Duodenal mucosa (tissue), 2 donors: ENCODE data around the gene MICAL3.
A peak's percentile ranks its signal among the peaks of the same experiment; 100 is the strongest.
"Not testable (repeated sequence)": the region's sequence is repeated elsewhere in the genome, so short reads cannot be mapped to it uniquely, and the experiment has no call there.

Source experiments
- H3K27ac ChIP-seq: one replicate; pipeline ENCODE4 v1.7.0; 2013; ENCODE audit warnings: low read depth, low read length
- H3K27me3 ChIP-seq, 2 donors: one replicate each; pipeline ENCODE4 v1.7.0; 2013; ENCODE audit warnings: low read length in 2 of 2, control low read depth in 1 of 2; ENCODE audit not compliant: insufficient read depth in 2 of 2, control insufficient read depth in 1 of 2
- H3K36me3 ChIP-seq, 2 donors: one replicate each; pipeline ENCODE4 v1.7.0; 2013; ENCODE audit warnings: low read length in 2 of 2, control low read depth in 1 of 2; ENCODE audit not compliant: insufficient read depth in 2 of 2, control insufficient read depth in 1 of 2
- H3K4me1 ChIP-seq, 2 donors: one replicate each; pipeline ENCODE4 v1.7.0; 2013; ENCODE audit warnings: low read length in 2 of 2, control low read depth in 1 of 2; ENCODE audit not compliant: insufficient read depth in 2 of 2, control insufficient read depth in 1 of 2
- H3K4me3 ChIP-seq, 2 donors: one replicate each; pipeline ENCODE4 v1.7.0; 2013; ENCODE audit warnings: low read length in 2 of 2, low read depth in 1 of 2
- H3K9ac ChIP-seq, 2 donors: one replicate each; pipeline ENCODE4 v1.7.0; 2013; ENCODE audit warnings: low read length in 2 of 2, low read depth in 1 of 2
- H3K9me3 ChIP-seq, 2 donors: one replicate each; pipeline ENCODE4 v1.7.0; 2013; ENCODE audit warnings: low read length in 2 of 2, control low read depth in 1 of 2; ENCODE audit not compliant: control insufficient read depth in 1 of 2

The MICAL3 gene

GRCh38 chr22:18068381-18068988 is 44.1 kb upstream of the MICAL3 start:
- peaks cover 0 to 3% of the 10 kb centered on the region in 2 donors for H3K27me3 ChIP-seq
- H3K36me3 ChIP-seq, result no peaks in the 10 kb centered on the region
- no peak overlapping the region for H3K4me3 ChIP-seq
- H3K4me1 ChIP-seq, result peaks cover 43 to 50% of the 10 kb centered on the region in 2 donors
- H3K9ac ChIP-seq, result no peak overlapping the region
- peak overlapping the region; percentile 24 for H3K27ac ChIP-seq
- no peaks in the 10 kb centered on the region for H3K9me3 ChIP-seq

GRCh38 chr22:18067548-18068341 is 43.4 kb upstream of the MICAL3 start:
- Histone ChIP-seq H3K9ac (no peak overlapping the region), H3K9me3 (no peaks in the 10 kb centered on the region), H3K27me3 (peaks cover 0 to 3% of the 10 kb centered on the region in 2 donors), H3K4me1 (peaks cover 43 to 50% of the 10 kb centered on the region in 2 donors), H3K36me3 (no peaks in the 10 kb centered on the region), H3K27ac (peak overlapping the region; percentile 24), H3K4me3 (no peak overlapping the region)

GRCh38 chr22:18067121-18067520 is 42.8 kb upstream of the MICAL3 start:
- peaks cover 0 to 3% of the 10 kb centered on the region in 2 donors for H3K27me3 ChIP-seq
- H3K4me3 ChIP-seq, result no peak overlapping the region
- H3K9ac ChIP-seq, result no peak overlapping the region
- H3K36me3 ChIP-seq, result no peaks in the 10 kb centered on the region
- H3K4me1 ChIP-seq, result peaks cover 43 to 53% of the 10 kb centered on the region in 2 donors
- no peak overlapping the region for H3K27ac ChIP-seq
- no peaks in the 10 kb centered on the region for H3K9me3 ChIP-seq

DNA sequence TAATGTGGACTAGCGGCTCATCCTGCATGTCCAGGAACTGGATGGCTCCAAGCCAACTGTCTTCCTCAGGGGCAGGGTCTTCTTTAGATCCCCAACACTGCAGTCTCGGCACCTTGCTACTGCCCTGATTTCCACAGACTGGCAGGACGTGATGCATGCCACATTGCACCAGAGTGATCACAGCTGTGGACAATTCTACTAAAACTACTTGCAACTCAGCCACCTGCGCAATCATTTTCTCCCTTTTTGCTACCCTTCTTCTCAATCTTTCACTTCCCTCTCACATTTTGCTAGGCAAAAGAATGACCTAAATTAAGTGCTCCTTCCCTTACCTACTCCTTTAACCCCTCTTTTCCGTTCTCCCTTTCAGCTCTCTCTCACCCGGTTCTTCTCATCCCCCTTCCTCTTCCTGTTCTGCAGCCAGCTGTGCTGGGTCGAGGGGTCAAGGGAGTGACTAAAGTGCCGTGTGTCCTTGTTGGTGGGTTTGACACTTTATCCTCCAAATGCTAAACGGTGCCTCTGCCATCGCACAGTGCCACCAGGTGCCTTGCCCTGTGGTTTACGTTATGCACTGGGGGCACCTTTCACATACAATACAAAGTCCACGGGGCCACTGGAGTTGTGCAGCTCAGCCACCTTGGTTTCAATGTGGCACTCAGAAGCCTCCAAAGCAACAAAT is 42.0 kb upstream of the MICAL3 start:
- Histone ChIP-seq H3K9me3 (no peaks in the 10 kb centered on the region), H3K27me3 (peaks cover 0 to 3% of the 10 kb centered on the region in 2 donors), H3K36me3 (no peaks in the 10 kb centered on the region), H3K4me3 (peak overlapping the region; percentile 23 to 33), H3K4me1 (peaks cover 43 to 57% of the 10 kb centered on the region in 2 donors), H3K27ac (no peak overlapping the region), H3K9ac (peak overlapping the region in 1 of 2 donors; percentile 19)

DNA sequence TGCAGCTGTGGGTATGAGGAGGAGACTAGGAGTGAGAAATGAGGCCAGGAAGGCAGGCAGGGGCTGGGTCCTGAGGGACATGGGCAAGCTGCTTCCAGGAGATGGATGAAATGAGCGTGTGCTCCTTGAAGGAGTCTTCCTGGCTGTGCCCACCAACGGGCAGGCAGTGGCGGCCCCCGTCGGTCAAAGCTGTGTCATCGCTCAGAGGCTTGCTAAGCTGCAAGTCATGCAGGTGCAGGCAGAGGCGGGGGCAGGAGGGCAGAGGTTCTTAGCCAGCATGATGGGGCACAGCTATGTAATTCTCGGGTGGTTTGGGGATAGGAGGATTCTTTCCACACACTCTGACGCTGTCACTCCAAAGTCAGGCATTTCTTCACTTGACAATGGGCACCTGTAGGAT is 40.9 kb upstream of the MICAL3 start:
- H3K27ac ChIP-seq, result no peak overlapping the region
- no peaks in the 10 kb centered on the region for H3K9me3 ChIP-seq
- H3K4me1 ChIP-seq, result peaks cover 42 to 58% of the 10 kb centered on the region in 2 donors

DNA sequence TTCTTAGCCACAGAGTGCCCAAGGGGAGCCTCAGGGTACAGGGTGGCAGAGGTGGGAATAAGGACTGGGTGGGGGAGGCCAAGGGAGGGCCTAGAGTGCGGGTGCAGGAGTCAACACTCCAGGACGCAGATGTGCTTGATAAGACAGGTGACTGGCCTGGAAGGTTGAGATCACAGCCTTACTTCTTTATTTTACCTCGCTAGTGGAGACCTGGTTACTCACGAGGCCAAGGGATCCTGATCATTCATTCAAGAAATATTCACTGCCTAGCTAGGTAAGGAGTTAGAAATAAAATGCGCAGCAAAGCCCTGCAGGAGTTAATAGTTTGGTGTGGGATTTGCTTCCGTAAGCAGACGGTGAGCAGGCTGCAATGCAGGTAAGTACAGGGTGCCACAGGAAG is 40.3 kb upstream of the MICAL3 start:
- Histone ChIP-seq H3K9ac (no peak overlapping the region), H3K27me3 (peaks cover 0 to 3% of the 10 kb centered on the region in 2 donors), H3K4me1 (peaks cover 36 to 52% of the 10 kb centered on the region in 2 donors), H3K36me3 (no peaks in the 10 kb centered on the region), H3K27ac (no peak overlapping the region), H3K4me3 (no peak overlapping the region), H3K9me3 (no peaks in the 10 kb centered on the region)

More for the DNA sequence above, 40.9 kb upstream of the MICAL3 start:
- no peak overlapping the region for H3K4me3 ChIP-seq
- H3K36me3 ChIP-seq, result no peaks in the 10 kb centered on the region
- H3K9ac ChIP-seq, result no peak overlapping the region
- peaks cover 0 to 3% of the 10 kb centered on the region in 2 donors for H3K27me3 ChIP-seq

- H3K27me3 ChIP-seq, H3K9me3 ChIP-seq, H3K9ac ChIP-seq, H3K36me3 ChIP-seq, H3K4me3 ChIP-seq, H3K27ac ChIP-seq: not testable (repeated sequence)
- H3K4me1 ChIP-seq, result peaks cover 30 to 42% of the 10 kb centered on the region in 2 donors
Observed at GRCh38 chr22:18063715-18064114, 39.4 kb upstream of the MICAL3 start.

- Histone ChIP-seq H3K4me1 (peaks cover 26 to 38% of the 10 kb centered on the region in 2 donors), H3K36me3 (no peaks in the 10 kb centered on the region), H3K9me3 (no peaks in the 10 kb centered on the region), H3K9ac (no peak overlapping the region), H3K4me3 (no peak overlapping the region), H3K27ac (no peak overlapping the region), H3K27me3 (peaks cover 0 to 3% of the 10 kb centered on the region in 2 donors)
Observed at GRCh38 chr22:18063306-18063705, 38.9 kb upstream of the MICAL3 start.

DNA sequence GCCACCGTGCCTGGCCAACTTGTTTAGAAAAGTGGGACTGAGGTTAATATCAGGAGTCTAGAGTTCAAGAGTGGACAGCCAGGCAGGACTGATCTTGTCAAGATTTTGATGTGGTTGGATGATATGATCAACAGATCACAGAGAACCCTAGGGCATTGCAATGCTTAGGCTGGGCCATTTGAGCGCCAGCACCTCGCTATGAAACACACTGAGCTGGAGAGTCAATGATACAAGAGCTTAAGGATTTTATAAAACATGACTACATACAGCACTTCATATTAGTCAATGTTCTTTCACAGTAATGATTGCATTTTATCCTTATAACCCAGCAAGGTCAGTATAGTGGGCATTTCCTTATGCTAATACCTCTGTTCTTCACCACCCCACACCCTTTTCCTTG is 38.1 kb upstream of the MICAL3 start:
- Histone ChIP-seq H3K9ac (no peak overlapping the region), H3K36me3 (no peaks in the 10 kb centered on the region), H3K27me3 (no peaks in the 10 kb centered on the region), H3K4me3 (no peak overlapping the region), H3K27ac (no peak overlapping the region), H3K9me3 (no peaks in the 10 kb centered on the region), H3K4me1 (peaks cover 26 to 34% of the 10 kb centered on the region in 2 donors)
